COLO668 (cell line): ENCODE results near the gene MAGED4B.
"Not testable (repeated sequence)": the region's sequence is repeated elsewhere in the genome, so short reads cannot be mapped to it uniquely, and the experiment has no call there.

Experiments
- DNase-seq: peaks from one replicate; lab custom pipeline; 2025; ENCODE audit not compliant: unreplicated experiment; lab: John Stamatoyannopoulos, UW

The MAGED4B gene, protein sequence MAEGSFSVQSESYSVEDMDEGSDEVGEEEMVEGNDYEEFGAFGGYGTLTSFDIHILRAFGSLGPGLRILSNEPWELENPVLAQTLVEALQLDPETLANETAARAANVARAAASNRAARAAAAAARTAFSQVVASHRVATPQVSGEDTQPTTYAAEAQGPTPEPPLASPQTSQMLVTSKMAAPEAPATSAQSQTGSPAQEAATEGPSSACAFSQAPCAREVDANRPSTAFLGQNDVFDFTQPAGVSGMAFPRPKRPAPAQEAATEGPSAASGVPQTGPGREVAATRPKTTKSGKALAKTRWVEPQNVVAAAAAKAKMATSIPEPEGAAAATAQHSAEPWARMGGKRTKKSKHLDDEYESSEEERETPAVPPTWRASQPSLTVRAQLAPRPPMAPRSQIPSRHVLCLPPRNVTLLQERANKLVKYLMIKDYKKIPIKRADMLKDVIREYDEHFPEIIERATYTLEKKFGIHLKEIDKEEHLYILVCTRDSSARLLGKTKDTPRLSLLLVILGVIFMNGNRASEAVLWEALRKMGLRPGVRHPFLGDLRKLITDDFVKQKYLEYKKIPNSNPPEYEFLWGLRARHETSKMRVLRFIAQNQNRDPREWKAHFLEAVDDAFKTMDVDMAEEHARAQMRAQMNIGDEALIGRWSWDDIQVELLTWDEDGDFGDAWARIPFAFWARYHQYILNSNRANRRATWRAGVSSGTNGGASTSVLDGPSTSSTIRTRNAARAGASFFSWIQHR

DNA sequence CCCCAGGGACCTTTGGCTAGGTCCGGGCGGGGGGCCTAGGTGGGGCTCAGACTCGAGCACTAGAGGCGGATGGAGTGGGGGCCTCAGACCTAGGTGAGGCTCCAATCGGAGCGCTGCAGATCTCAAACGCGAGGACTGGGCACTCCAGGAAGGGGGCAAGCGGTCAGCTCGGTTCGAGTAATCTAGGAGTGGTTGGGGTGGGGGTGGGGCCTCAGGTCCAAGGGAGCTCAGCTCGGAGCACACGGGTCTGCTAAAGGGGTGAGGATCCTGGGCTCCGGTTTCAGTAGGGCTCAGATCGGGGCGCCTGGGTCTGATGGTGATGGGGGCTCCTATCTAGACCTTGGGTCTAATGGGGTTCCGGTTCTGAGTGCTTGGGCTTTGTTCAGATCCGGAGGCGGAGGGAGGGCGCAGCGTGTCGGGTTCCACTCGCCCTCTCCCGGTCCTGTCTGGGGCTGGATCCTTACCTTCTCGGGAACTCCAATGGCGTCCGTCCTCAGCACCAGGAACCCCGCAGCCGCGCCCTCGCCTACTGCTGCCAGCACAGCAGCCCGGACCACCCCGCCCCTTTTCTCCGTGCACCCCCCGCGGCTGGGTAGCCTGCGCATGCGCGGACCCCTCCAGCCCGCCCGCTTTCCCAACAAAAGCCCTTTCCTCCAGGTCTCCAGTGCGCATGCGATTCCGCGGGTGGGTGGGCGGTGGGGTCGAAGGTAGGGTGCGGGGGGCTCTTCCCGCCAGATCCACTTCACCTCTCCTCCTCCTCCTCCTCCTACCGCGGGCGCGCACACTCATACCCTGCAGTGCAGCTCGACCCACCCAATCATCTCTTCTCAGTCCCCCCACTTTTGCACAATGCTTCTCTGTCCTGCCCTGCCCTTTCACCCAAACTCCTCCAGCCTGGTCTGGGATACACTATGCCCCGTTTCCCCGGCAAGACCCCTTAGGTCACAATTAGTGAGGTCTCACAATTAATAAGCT, at the start of gene MAGED4B:
MAGED4B (minus strand) TSS at position 518 of the 975 bp plus-strand sequence. CDS start 1,011 bp downstream, outside the sequence.
- not testable (repeated sequence) for DNase-seq

DNA sequence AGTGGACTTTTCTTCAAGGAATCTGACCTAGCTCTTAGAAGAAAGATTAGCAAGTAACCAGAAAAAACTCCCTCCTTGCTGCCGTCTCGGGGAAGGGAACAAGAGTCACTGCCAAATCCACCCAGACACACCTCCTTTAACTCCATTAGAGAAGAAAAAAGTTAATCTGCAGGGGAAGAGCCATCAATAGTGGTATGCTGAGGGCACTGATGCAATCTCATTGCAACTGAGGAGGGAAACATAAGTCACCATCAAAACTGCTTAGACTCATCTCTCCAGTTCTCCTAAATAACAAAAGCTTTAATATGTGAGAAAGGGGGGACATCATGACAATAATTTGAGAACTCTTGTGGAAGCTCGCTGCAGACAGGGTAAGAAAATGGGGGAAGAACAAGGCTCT, 49.3 kb upstream of the MAGED4B start:
- DNase-seq: no peak

DNA sequence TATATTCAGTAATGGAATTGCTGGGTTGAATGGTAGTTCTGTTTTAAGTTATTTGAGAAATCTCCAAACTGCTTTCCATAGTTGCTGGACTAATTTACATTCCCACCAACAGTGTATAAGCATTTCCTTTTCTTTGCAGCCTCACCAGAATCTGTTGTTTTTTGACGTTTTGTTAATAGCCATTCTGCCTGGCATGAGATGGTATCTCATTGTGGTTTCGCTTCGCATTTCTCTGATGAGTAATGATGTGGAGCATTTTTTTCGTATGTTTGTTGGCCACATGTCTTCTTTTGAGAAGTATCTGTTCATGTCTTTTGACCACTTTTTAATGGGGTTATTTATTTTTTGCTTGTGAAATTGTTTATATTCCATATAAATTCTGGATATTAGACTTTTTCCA, 13.6 kb upstream of the MAGED4B start:
- no peak for DNase-seq

DNA sequence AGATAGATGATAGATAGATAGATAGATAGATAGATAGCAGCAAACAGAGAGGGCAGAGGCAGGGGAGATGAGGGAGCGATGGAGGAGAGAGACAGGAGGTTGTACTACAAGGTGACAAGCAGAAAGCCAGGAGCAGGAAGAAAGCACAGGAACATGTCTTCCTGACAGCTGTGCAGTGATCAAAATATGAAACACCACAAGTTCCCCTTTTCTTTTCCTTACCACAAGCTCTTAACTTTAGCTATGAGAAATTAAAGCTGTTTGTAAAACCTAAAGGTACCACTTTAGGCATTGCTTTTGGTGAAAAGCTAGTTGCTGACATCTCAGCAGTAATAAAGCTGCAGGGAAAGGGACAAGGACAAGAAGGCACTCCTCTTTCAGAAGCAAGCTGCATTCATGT, 9.1 kb upstream of the MAGED4B start:
- no peak for DNase-seq

DNA sequence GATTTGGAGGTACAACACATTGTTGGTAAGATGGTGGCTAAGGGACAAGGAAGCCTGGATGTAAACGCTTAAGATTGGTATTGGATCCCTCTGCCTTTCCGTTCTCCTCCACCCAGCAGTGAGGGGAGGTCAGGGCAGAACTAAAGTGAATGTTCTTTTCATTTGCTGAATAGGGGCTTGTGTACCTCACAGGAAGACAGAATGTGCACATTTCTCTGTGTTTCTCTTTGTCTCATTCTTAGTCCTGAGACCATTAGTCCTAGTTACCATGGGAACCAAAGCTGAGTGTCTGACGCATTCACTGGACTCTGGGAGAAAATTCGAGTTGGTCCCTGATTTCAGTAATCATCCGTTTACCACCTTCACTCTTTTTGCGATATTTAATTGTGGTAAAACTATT, 26.7 kb downstream of the MAGED4B start:
- not testable (repeated sequence) for DNase-seq

DNA sequence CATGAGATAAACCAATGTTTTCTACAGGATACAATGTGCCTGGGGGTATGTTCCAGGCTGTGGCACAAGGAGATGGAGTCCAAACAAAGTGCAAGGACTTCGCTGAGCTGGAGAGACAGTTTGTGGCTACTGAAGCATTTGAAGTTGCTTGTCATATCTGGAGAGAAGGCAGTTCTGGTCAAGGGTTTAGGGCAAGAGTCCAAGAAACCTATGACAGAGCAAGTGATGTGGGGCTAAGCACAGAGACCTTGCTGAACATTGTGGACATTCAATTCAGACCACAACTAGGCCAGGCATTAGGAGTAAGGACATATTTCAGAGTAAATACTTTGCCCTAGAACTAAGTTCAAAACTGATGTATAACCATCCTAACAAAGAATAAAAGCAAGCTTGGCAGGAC, 34.8 kb downstream of the MAGED4B start:
- DNase-seq: no peak

DNA sequence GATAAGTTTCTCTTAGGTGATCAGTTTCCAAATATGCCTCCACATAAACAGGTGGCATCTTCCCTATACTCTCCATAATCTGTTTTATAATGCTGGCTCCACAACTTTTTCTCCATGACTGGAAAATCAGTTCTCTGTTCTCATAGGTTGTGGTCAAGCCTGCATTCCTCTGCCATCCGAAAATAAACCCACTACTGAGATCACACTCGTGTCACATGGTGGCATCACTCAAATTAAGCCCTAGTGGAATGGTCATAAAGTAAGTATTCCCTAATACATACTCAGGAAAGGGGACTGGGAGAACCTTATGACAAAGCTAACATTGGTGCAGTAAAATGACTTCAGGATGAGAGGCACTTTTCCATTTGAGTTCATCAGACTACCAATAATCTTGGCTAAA, 37.6 kb downstream of the MAGED4B start:
- no peak for DNase-seq

DNA sequence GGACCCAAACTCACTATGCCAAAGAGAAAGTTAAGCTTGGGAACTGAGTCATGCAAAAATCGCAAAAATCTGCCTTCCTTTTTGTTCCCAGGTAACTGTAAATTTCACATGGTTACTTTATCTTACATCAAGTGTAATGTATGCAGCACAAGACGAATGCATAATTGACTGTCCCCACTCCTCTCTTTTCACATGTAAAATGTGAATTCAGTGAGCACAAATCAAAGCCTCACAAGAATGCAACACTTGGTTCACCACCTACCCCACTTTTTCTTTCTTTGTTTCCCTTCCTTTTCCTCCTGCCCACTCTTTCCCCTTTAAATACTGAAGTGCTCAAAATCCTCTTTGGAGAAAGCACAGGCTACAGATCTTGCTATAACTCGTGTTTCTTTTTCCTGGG, 53.2 kb downstream of the MAGED4B start:
- DNase-seq: no peak
